ENCODE results near the gene AGAP2.
A peak's percentile ranks its signal among the peaks of the same experiment; 100 is the strongest.
"Not testable (repeated sequence)": the region's sequence is repeated elsewhere in the genome, so short reads cannot be mapped to it uniquely, and the experiment has no call there.

AGAP2 gene

GRCh38 chr12:57694459-57695019 is 44.0 kb downstream of the AGAP2 start:
- peak; percentile 6 for DNase-seq (ENCODE audit: low spot score)

GRCh38 chr12:57693659-57694458 is 44.7 kb downstream of the AGAP2 start, which contains the start of gene OS9:
TSS of gene OS9 (plus strand) at chr12:57694132. CDS start at chr12:57694162, 30 bp downstream.
- peak; percentile 100 for DNase-seq (ENCODE audit: low spot score)

GRCh38 chr12:57693317-57693658 is 45.3 kb downstream of the AGAP2 start:
- no peak for DNase-seq (ENCODE audit: low spot score)

GRCh38 chr12:57692500-57692899 is 46.0 kb downstream of the AGAP2 start:
- DNase-seq (ENCODE audit: low spot score): no peak

- DNase-seq (ENCODE audit: low spot score): no peak
These were observed 49.6 kb downstream of the AGAP2 start for GRCh38 chr12:57688931-57689330.

- no peak for DNase-seq (ENCODE audit: low spot score)
These were observed 50.7 kb downstream of the AGAP2 start for GRCh38 chr12:57687862-57688261.

GRCh38 chr12:57679697-57680096 is 58.8 kb downstream of the AGAP2 start:
- DNase-seq (ENCODE audit: low spot score): no peak

- not testable (repeated sequence) for DNase-seq (ENCODE audit: low spot score)
These were observed 60.6 kb downstream of the AGAP2 start for GRCh38 chr12:57677947-57678346.

- no peak for DNase-seq (ENCODE audit: low spot score)
These were observed 63.9 kb downstream of the AGAP2 start for GRCh38 chr12:57674691-57675090.

All from kidney tubule cell (primary cell).